PC-3 (cell line): ENCODE measurements around the gene SH3PXD2A. TPM values are rescaled to one million over a fixed set of nuclear protein-coding genes. Genes with fewer than 3 reads are reported as not detected.

Experiments
- ATAC-seq: fragments of 200-7000 bp; cut with Tn5 transposase; 2 replicates; pipeline ENCODE4 v1.9.1; 2020; ENCODE audit warnings: mild to moderate bottlenecking, moderate library complexity
- BruUV-seq: library from RNA; stranded (reverse); fragments of 400-500 nt; replicated peaks from 2 replicates; lab custom pipeline; 2021; lab: Mats Ljungman, UMichigan
- CTCF ChIA-PET: fragments of 300-600 bp; sonication (Branson Sonifier 250); formaldehyde crosslinking; loops from one replicate; lab custom pipeline; 2022; ENCODE audit warnings: antibody characterized with exemption; lab: Charles Lee
- POLR2A ChIA-PET: fragments of 300-600 bp; sonication (Branson Sonifier 250); formaldehyde crosslinking; loops from one replicate; lab custom pipeline; 2022; ENCODE audit warnings: antibody characterized with exemption; ENCODE audit not compliant: unreplicated experiment; lab: Charles Lee
- DNase-seq: peaks from one replicate; pipeline ENCODE4 v3.0.0-alpha.2; 2015
- H2AFZ ChIP-seq: fragments of 300-600 bp; sonication (generic); 2 replicates; pipeline ENCODE4 v1.6.0; 2016; ENCODE audit warnings: antibody characterized with exemption, low read length
- H3F3A ChIP-seq: fragments of 300-600 bp; sonication (generic); one replicate; pipeline ENCODE4 v1.6.0; 2017; ENCODE audit warnings: antibody characterized with exemption, low read length, control low read depth, mild to moderate bottlenecking; ENCODE audit not compliant: unreplicated experiment
- H3K27ac ChIP-seq: fragments of 300-600 bp; sonication (generic); 2 replicates; pipeline ENCODE4 v1.5.1; 2016; ENCODE audit warnings: mild to moderate bottlenecking, low read length
- H3K27me3 ChIP-seq: fragments of 300-600 bp; sonication (generic); 2 replicates; pipeline ENCODE4 v1.6.1; 2016; ENCODE audit warnings: low read length, mixed read lengths
- H3K36me3 ChIP-seq: fragments of 300-600 bp; sonication (generic); 2 replicates; pipeline ENCODE4 v1.6.1; 2016; ENCODE audit warnings: low read depth, mixed run types, low read length, mixed read lengths
- H3K4me1 ChIP-seq: fragments of 300-600 bp; sonication (generic); 2 replicates; pipeline ENCODE4 v1.5.1; 2016; ENCODE audit warnings: low read length; ENCODE audit not compliant: insufficient read depth
- H3K4me2 ChIP-seq: fragments of 300-600 bp; sonication (generic); 2 replicates; pipeline ENCODE4 v1.6.0; 2016; ENCODE audit warnings: low read length
- H3K4me3 ChIP-seq: fragments of 300-600 bp; sonication (generic); 2 replicates; pipeline ENCODE4 v1.5.1; 2016; ENCODE audit warnings: mild to moderate bottlenecking, low read length, mixed read lengths
- H3K79me2 ChIP-seq: fragments of 300-600 bp; sonication (generic); 2 replicates; pipeline ENCODE4 v1.6.1; 2017; ENCODE audit warnings: low read length, mixed read lengths
- H3K9ac ChIP-seq: fragments of 300-600 bp; sonication (generic); 2 replicates; pipeline ENCODE4 v1.6.0; 2016; ENCODE audit warnings: mild to moderate bottlenecking, low read length
- H3K9me2 ChIP-seq: fragments of 300-600 bp; sonication (generic); replicated peaks from 2 replicates; pipeline ENCODE4 v1.6.1; 2016; ENCODE audit warnings: mixed run types, low read length, mixed read lengths
- H3K9me3 ChIP-seq: fragments of 300-600 bp; sonication (generic); 2 replicates; pipeline ENCODE4 v1.6.1; 2016; ENCODE audit warnings: low read length, mixed read lengths
- H4K20me1 ChIP-seq: fragments of 300-600 bp; sonication (generic); 2 replicates; pipeline ENCODE4 v1.6.1; 2016; ENCODE audit warnings: low read length, mixed read lengths
- EZH2 ChIP-seq: fragments of 300-600 bp; sonication (generic); IDR thresholded peaks from one replicate; pipeline ENCODE4 v1.6.1; 2017; ENCODE audit warnings: antibody characterized with exemption, mild to moderate bottlenecking, low read length; ENCODE audit not compliant: unreplicated experiment
- EZH2phosphoT487 ChIP-seq: fragments of 300-600 bp; sonication (generic); IDR thresholded peaks from 2 replicates; pipeline ENCODE4 v1.6.1; 2018; ENCODE audit warnings: mild to moderate bottlenecking, antibody characterized with exemption, low read length, borderline replicate concordance
- intact Hi-C: fragments of 100-400 bp; cut with micrococcal nuclease; formaldehyde crosslinking; loops from 2 replicates; pipeline ENCODE4 v1.9.0; 2023
- total RNA-seq: library from RNA; depleted of rRNA; stranded (reverse); fragments of >200 nt; gene quantifications from 2 replicates; pipeline ENCODE4 v1.2.3, GENCODE V29; 2014
- TF ChIP-seq, protein P1 (sequence below): fragments of 300-600 bp; sonication (generic); conservative IDR thresholded peaks from 2 replicates; pipeline ENCODE4 v1.5.1; 2017; ENCODE audit warnings: antibody characterized with exemption, low read depth, mild to moderate bottlenecking, low read length

SH3PXD2A gene
- total RNA-seq, 1 experiment from 2014 or later = 3.4 TPM

- no peaks in the 10 kb centered on the region for H3F3A ChIP-seq
- intact Hi-C loops = loop anchor here (1.0 kb wide), 2 partner anchors 23 to 171 kb away; no protein-coding TSS in a partner anchor
- peaks cover 4% of the 10 kb centered on the region; the same call in 1 of the 2 replicates for H3K36me3 ChIP-seq
- no peak overlapping the region for H3K9ac ChIP-seq
- H3K79me2 ChIP-seq = no peaks in the 10 kb centered on the region
- no peaks in the 10 kb centered on the region for H3K27me3 ChIP-seq
- ATAC-seq = peak; percentile 60
- peak; percentile 75 for DNase-seq
- H3K4me2 ChIP-seq = no peak overlapping the region
- H3K4me3 ChIP-seq = no peak overlapping the region
- H3K27ac ChIP-seq = no peak overlapping the region
- TF ChIP-seq, protein P1, sequence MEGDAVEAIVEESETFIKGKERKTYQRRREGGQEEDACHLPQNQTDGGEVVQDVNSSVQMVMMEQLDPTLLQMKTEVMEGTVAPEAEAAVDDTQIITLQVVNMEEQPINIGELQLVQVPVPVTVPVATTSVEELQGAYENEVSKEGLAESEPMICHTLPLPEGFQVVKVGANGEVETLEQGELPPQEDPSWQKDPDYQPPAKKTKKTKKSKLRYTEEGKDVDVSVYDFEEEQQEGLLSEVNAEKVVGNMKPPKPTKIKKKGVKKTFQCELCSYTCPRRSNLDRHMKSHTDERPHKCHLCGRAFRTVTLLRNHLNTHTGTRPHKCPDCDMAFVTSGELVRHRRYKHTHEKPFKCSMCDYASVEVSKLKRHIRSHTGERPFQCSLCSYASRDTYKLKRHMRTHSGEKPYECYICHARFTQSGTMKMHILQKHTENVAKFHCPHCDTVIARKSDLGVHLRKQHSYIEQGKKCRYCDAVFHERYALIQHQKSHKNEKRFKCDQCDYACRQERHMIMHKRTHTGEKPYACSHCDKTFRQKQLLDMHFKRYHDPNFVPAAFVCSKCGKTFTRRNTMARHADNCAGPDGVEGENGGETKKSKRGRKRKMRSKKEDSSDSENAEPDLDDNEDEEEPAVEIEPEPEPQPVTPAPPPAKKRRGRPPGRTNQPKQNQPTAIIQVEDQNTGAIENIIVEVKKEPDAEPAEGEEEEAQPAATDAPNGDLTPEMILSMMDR = peak; percentile 80
- no peak for TF ChIP-seq EZH2
- ChIA-PET POLR2A (no interaction called here), CTCF (interaction anchor here (0.6 kb wide), 1 partner anchor 433 kb away, joined by 3 read pairs; no protein-coding TSS in a partner anchor)
- no peaks in the 10 kb centered on the region for H3K9me2 ChIP-seq
- no peaks in the 10 kb centered on the region for H4K20me1 ChIP-seq
- BruUV-seq = no TSS peak
- H3K4me1 ChIP-seq = peaks cover 34% of the 10 kb centered on the region
- H2AFZ ChIP-seq = no peak overlapping the region
- no peaks in the 10 kb centered on the region for H3K9me3 ChIP-seq
These were observed 29.3 kb upstream of the SH3PXD2A start for GRCh38 chr10:103884681-103885139.

DNA sequence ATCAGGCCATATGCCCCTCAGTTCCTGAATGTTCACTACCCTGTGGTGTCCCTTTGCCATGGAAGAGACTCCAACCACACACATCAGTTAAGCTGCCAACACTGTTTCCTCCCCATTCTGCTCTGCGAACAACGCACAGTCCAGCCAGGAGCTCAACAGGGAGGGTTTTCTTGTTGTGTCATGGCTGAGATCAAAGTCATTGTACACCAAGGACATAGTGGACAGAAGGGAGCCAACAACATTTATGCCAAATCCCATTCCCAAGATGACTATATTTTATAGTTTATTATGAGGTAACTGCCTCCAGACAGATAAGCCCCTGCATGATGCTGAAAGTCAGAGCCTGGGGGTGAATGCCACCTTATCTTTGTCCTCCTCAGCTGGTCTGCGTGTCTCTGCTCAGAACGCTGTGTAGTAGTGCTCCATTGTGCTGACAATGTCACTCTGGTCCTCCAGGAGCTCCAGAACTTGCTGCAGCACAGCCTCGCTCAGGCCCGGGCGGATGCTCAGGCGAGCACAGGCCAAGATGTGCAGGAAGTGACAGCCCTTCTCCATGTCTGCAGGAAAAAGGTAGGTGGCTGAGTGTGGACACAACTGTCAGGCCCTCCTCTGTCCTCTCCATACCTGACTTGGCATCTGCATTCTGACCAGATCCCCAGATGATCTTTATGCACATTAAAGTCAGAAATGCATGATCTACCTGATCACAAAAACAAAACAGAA is 27.1 kb upstream of the SH3PXD2A start:
- peak overlapping the region; percentile 67 for H3K27ac ChIP-seq
- H4K20me1 ChIP-seq = no peaks in the 10 kb centered on the region
- H3F3A ChIP-seq = no peaks in the 10 kb centered on the region
- DNase-seq (no peak), ATAC-seq (no peak)
- TF ChIP-seq EZH2 (no peak), EZH2phosphoT487 (no peak)
- TF ChIP-seq, protein P1 = no peak
- no peak overlapping the region for H2AFZ ChIP-seq
- H3K27me3 ChIP-seq = no peaks in the 10 kb centered on the region
- peaks cover 4% of the 10 kb centered on the region; the same call in 1 of the 2 replicates for H3K36me3 ChIP-seq
- H3K4me3 ChIP-seq = no peak overlapping the region
- intact Hi-C loops = no loop called here
- no peaks in the 10 kb centered on the region for H3K79me2 ChIP-seq
- no peaks in the 10 kb centered on the region for H3K9me2 ChIP-seq
- H3K4me2 ChIP-seq = no peak overlapping the region
- peaks cover 13% of the 10 kb centered on the region for H3K4me1 ChIP-seq
- POLR2A ChIA-PET = no interaction called here
- no peaks in the 10 kb centered on the region for H3K9me3 ChIP-seq
- no peak overlapping the region for H3K9ac ChIP-seq
- CTCF ChIA-PET = no interaction called here
- BruUV-seq = no TSS peak
